ENCODE data around the gene ROBO1.

- no peak for TF ChIP-seq NFRKB (IDR thresholded peaks at IDR 0.05)
- no peak for TF ChIP-seq SP1 (IDR thresholded peaks at IDR 0.05)
- peak; percentile 59; the same call in 1 of the 2 replicates for TF ChIP-seq CTBP1 (IDR thresholded peaks at IDR 0.05; ENCODE audit: borderline replicate concordance)
Measured at GRCh38 chr3:79477242-79477641, 290.6 kb downstream of the ROBO1 start.
